Measurements from ENCODE around the gene SLC25A21.
"Not testable (repeated sequence)": the region's sequence is repeated elsewhere in the genome, so short reads cannot be mapped to it uniquely, and the experiment has no call there.

The SLC25A21 gene

DNA sequence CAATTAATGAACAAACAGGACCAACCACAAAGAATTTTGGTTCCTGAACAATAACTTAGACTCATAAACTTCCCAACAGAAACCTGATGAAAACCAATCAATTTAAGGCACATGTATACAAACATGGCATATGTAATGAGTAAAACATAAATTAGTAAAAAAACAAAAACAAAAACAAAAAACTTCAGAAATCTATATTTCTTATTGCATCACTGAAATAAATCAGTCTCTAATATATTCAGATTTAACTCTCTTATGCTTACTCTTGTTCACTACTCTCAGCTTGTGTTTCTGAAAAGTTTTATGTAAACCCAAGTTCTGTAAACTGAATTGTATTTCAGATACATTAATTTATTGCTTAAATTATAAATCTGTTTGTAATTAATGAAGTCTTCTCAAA lies 233.7 kb downstream of the SLC25A21 start:
- no peak for DNase-seq

DNA sequence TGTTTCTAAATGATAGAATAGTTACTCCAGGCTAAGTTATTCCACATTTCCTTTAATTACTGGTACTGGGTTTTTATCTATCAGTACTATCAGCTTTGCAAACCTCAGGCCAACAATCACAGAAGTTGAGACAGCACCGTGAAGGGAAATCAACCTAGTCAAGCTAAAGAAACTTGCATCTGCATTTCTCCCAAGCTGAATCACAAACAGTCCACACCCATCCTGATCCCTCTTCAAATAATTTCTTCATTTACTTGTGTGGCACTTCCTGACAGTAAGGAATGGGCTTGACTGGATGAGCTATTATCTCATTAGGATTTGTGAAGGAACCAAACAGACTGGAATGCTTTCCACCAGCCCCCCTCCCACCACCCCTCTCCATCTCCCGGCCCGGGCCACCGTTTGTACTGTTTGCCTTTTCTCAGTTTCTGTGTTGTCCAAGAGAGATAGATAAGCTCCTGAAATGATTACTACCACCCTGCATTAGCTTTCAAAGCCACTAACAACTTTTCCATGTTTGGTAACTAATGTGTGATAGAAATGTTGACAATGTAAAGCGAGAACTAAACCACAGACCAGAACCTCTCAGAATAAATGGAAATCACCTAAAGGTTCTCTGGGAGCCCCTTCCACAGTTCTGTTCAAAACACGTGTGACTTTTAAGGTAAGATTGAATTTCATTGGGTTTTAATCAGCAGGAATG lies 236.3 kb downstream of the SLC25A21 start:
- no peak for DNase-seq

DNA sequence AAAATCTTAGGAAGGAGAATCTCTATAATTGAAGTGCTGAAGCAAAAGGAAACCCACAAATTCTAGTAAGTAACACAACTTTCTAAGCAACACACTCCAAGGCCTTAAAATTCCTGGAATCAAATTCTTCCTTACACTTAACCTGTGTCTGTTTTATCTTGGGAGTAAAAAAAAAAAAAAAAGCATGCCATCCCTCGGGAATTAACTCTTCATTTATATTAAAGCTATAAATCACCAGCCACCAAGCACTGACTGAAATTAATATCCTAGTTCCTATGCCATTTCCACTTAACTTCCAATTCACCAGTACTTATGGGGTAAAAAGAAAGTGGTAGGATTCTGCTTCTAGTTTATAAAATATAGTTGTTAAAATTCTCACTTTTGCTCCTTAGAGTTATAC lies 238.1 kb downstream of the SLC25A21 start:
- DNase-seq: no peak

DNA sequence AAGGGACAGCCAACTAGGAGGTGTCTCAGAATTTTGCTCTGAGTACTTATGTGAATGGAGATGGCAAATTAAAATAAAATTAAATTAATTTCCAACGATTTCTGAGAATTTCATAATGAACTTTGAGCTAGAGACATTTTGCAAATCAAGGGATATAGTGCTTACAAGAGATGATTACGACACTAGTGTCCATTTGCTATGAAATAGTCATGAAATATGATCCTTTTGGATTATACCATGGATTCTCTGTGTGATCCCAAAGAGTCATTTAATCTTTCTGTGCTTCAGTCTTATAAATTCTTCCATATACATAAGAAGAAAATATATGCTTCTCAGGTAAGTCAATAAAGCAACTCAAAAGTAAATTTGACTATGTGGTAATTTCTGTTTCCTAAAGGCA lies 240.6 kb downstream of the SLC25A21 start:
- DNase-seq: no peak

DNA sequence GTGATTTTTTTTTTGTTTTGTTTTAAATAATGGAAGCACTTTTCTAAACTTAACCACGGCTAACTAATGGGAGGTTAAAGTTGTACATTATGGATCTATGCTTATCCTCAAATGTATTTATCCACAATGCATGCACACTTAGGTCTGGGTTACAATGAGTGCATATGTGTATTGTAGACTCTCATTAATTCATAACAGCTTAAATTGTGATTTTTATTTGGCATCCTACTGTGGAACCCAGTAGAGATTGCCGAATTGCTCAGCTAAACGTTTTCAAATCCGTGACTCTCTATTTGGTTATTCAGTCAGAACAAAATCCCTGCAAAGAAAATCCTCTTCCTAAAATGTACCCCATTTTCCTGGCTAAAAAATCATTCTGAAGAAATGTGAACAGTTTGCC lies 244.0 kb downstream of the SLC25A21 start:
- no peak for DNase-seq

DNA sequence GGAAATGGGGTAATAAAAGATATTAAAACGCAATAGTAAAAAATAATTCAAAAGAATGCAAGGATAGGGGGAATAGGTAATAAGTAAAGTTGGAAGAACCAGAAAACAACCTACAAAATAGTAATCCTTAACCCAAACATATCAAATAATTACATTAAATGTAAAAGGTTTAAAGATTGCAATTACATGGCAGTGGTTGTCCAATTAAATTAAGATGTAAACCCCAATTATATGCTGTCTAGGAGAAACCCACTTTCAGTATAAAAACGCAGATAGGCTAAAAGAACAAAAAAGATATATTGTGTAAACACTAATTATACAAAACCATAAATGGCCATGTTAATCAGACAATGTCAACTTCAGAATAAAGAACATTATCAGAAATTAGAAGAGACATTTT lies 247.3 kb downstream of the SLC25A21 start:
- no peak for DNase-seq

DNA sequence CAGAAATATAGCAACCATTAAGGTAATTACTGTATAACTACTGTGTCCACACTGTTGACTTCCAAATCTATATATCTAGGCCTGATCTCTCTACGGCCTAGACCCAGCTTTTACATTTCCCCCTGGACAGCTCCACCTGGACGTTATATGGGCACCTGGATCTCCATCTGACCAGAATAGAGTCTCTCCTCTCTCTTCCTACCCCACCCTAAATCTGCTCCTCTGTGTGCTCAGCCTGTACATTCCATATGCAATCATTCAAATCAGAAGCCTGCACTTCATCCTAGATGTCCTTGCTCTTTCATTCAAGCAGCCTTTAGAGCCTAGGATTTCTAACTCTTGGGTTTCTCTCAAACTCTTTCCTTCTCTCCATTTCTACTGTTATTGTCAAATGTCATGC lies 255.7 kb downstream of the SLC25A21 start:
- DNase-seq: no peak

DNA sequence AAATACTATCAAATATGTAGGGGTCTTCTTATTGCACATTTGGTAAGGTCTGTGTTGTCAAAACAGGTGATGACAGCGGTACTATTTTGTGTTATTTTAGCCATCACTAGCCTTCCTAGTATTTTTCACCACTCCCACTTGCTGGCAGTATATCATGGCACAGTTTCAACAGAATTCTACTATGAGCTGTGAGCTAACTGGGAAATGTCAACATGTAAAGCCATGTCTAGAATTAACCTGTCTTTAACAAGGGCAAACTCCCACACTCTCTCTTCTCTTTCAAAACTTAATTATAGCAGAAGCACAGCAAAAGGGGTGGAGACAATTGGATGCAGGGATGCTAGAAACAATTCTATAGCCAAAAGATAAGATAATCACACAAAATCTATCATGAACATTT lies 257.3 kb downstream of the SLC25A21 start:
- no peak for DNase-seq

DNA sequence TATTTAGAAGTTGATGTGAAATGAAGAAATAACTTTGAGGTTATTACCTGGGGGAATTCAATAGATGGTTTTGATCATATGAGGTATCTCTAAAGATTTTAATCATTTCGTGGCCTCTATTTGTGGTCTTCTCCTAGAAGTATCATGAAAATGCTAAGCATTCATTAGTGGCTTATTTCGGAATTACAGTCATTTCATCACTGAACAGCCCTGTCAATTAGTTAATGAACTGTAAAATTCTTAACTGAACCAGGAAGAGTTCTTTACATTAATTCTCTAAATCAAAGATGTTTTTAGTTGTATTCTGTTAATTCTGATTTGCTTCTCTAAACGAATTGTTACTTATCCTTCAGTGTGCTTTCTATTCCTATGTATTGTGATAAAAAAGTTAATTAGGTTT lies 261.8 kb downstream of the SLC25A21 start:
- DNase-seq: no peak

DNA sequence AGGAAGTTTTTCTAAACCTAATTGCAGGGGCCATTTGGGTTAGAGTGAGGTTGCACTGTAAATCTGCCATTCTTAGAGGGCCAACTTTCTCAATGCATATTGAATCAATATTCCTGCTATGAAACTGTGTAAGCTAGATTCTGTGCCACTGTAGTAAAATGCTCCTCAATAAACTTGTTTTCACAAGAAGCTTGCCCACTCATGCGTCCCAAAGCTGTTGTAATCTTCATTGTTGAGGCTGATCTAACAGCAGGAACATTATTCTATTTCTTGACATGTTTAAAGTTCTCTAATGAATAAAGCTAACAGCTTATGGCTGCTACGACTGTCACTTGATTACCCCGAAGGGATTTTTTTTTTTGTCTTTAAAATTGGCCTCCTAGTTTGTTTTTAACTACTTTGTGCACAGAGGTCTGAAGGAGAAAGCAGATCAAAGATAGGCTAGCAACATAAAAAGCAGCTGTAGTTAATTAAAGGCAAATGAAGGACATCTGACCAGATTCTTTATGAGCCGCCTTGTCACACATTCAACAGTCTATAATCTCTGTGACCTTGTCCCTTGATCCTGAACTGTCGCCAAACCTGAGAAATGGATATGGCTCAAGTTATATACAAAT lies 267.0 kb downstream of the SLC25A21 start:
- DNase-seq: no peak

DNA sequence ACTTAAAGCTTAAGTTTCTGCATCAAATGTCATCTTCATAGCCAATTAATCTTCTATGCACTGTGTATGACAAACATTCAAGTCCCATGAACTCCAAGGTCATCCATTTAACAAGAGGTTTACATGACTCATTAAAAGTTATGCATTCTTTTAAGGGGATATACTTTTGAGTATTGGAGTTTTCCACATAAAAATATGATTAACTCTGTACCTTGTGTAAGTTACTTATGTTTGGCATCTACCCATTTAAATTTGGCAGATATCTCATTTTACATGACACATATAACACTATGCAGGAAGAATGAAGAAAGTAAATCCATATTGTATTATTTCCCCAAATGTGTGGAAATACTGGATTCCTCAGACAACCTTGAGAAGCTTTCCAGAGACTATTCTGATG lies 270.5 kb downstream of the SLC25A21 start:
- DNase-seq: no peak

DNA sequence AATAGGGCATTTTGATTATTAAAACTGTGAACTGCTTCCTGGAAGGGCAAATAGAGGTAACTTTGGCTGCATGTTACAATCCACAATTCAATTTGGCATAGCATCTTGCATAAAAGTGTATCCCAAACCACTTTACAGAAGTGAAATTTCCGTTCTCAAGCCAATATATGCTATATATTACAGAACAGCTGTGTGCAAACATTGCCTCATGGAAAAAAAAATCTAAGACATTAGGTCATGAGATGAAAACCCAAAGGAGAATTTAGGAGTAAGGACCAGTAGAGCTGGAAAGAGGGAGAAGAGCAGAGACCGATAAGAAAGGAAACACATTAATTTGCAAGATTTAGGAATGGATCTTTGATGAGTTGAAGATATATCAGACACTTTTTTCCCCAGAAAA lies 271.6 kb downstream of the SLC25A21 start:
- no peak for DNase-seq

DNA sequence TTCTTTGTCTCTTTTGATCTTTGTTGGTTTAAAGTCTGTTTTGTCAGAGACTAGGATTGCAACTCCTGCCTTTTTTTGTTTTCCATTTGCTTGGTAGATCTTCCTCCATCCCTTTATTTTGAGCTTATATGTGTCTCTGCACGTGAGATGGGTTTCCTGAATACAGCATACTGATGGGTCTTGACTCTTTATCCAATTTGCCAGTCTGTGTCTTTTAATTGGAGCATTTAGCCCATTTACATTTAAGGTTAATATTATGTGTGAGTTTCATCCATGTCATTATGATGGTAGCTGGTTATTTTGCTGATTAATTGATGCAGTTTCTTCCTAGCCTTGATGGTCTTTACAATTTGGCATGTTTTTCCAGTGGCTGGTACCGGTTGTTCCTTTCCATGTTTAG lies 276.1 kb downstream of the SLC25A21 start:
- not testable (repeated sequence) for DNase-seq

DNA sequence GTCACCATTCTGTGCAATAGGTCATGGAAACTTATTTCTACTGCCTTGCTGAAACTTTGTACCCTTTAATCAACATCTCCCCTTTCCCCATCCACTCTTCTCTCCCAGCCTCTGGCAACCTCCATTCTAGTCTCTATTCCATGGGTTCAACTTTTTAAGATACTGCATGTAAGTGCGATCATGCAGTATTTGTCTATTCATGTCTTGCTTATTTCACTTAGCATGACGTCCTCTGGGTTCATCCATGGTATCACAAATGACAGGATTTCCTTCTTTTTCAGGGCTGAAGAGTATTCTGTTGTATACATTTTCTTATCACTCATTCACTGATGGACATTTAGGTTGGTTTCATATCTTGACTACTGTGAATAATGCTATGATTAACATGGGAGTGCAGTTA lies 288.4 kb downstream of the SLC25A21 start:
- no peak for DNase-seq

DNA sequence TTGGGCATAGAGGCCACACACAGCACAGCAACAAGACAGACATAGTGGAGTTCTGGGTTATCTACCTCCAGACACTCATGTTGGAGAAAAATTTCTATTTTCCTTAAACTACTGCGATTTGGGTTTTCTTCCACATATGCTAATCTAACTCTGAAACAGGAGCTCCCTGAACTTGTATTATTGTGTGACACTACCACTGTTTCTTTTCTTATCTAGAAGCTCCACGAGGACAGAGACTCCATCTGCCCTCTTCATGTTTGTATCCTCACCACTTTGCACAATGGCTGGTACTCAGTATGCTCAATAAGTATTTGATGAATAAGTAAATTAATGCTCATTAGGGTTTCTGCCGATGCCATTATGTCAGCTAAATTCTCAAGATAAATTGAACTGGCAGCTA lies 292.1 kb downstream of the SLC25A21 start:
- DNase-seq: no peak

DNA sequence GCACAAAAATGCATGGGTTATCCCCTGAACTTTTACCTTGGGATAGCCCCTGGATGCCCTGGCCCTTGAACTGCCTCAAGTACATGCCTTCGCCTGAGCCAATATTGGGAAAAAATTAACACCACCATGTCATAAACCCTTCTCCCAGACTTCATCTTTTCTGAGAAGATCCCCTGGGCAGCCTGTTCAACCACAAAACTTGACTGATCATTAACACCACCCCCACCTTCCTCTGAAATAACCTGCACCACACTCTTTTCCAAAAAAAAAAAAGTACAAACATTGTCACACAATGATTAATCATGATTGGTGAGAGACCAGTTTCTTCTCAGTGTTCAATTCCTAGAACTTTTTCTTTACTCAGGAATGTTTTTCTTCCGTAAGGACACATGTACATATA lies 292.8 kb downstream of the SLC25A21 start:
- DNase-seq: no peak

DNA sequence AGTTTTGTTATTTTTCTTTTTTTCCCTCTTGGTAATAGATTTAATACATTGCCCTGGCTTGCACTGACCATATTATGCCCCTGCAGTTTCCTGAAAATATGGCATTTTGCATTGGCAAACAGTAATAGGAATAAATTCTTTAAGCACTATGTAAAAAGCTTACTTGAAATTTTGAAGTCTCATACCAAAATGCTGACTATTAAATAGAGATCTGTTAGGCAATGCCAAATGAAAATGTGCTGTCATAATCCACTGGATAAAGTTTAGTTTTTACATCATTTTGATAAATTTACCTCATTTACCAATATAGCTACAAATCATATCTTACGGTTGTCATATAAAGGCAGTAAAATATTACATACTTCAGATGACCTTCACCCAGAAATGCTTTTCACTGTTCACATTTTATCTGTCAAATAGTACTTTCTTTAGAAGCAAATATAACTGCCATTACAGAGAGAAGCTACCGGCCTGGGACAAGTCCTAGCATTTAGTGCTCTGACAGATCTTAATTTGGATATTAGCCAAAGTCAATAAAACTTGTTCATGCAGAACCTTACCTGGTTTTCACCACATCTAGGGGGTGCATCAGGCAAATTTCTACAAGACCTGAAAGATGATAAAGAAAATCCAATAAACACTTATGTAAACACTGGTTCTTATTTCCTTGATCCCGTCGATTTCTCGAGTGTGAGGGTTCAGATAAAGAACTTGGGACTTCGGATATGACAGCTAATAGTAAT lies 297.8 kb downstream of the SLC25A21 start:
- DNase-seq: no peak

DNA sequence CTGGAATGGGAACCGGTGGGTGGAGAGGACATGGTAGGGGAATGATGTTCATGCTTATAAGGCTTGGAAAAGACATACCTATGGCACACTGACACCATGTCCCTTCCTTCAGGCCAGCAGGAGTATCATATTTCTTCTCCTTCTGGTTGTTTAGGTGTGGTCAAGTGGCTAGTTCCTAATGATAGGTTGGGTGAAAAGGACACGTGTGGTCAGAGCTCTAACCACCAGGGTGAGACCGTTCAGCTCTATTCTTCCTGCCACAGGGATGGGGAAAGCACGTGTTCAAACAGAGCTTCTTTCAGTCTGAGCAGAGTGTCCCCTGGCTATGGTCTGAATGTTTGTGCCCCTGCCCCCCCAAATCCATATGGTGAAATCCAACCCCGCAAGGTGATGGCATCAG lies 301.6 kb downstream of the SLC25A21 start:
- no peak for DNase-seq

DNA sequence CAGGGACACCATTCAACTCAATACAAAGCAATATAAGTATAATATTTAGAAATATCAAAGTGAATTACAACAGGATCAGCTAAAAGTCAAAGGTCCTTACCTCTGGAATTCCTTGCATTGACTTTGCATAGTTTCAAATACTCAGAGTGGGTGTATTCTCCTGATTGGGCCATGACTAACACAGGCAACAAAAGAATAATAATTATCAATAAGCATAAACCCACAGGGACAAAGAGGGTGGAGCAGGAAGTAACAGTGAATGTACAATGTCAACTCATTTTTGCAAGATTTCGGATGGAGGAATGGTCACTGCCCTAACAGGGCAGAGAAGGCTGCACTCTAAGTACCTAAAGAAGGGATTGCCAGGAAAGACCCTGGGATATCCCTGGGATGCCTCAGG lies 303.3 kb downstream of the SLC25A21 start:
- no peak for DNase-seq

DNA sequence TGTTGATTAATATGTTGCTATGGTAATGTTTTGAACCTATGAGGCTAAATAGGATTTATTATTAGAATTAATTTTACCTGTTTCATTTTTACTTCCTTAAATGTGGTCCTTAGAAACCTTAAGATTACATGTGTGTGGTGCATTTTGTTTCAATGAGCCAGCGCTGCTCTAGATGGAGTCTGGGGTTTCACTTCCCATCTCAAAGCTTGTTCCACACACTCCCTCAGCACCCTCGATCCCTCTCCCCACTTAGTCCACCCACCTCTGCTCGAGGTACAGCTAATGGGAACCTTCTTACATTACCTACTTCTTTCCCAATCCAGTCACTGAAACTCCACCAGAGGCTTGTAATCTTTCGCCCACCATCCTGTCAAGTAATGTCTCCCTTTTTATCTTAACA lies 305.5 kb downstream of the SLC25A21 start:
- DNase-seq: no peak

DNA sequence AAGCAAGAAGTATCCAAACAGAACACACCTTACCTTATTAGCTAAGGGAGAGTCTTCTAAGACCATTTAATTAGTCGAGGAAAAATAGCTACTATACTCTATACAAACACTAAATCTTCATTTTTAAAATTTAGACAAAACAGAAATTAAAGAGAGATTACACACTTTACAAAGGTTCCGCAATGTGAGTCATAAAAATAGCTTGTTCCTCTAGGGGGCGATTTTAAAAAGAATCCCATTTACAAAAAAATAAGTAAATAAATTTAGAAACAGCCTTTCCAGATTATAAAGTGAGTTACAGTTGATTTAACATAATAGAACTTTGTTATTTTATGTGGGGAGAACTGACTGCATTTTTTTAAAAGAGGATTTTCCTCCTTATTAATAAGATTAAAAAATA lies 309.1 kb downstream of the SLC25A21 start:
- no peak for DNase-seq

DNA sequence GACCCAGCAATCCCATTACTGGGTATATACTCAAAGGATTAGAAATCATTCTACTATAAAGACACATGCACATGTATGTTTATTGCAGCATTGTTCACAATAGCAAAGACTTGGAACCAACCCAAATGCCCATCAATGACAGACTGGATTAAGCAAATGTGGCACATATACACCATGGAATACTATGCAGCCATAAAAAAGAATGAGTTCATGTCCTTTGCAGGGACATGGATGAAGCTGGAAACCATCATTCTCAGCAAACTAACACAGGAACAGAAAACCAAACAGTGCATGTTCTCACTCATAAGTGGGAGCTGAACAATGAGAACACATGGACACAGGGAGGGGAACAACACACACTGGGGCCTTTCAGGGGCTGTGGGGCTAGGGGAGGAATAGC lies 310.2 kb downstream of the SLC25A21 start:
- not testable (repeated sequence) for DNase-seq

DNA sequence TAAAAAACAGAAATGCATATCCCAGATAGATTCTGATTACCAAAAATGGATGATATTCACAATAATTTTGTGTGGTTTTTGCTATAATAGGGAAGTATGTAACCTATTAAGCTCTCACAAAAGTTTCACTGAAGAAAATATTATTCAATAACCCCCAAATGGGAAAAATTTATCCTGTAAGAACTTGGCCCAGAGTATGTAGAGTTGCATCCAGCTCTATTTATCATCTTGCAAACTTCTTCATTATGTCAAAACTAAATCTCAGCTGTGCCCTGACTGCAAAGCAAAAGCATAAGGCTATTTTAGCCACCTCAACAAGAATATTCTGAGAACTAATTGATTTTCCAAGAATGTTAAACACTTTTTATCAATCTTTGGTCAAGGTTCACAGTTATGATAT lies 311.6 kb downstream of the SLC25A21 start:
- no peak for DNase-seq

DNA sequence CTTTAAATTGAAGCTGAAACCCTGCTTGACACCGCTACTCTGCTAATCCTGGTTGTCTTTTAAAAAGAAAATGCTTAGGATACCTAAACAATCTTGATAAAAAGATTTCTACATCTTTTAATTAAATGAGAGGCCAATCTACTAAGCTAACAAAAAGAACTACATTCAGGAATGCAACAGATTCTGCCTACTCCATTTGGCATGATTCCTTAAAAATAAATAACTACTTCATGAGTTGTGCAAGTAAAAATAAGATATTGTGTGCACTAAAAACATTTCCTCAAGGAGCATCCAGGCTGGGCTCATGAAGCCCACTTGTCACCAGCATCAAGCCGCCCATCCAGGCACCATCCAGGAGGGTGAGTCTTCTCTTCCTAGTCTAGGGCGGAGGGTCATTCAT lies 313.3 kb downstream of the SLC25A21 start:
- no peak for DNase-seq
